Mesenchymal stem cell (in vitro differentiated cells and primary cell): ENCODE data around the gene ACAP1.

Source experiments
- DNase-seq: peaks from one replicate; pipeline ENCODE4 v3.0.0-alpha.2; 2013
- H2AFZ ChIP-seq: one replicate; pipeline ENCODE4 v1.6.1; 2013; ENCODE audit warnings: low read depth, mild to moderate bottlenecking, control low read depth, inconsistent platforms, low read length, moderate library complexity
- H2AK5ac ChIP-seq: 2 replicates; pipeline ENCODE4 v1.6.1; 2013; ENCODE audit warnings: low read length, moderate library complexity, mild to moderate bottlenecking, inconsistent platforms; ENCODE audit not compliant: severe bottlenecking
- H2BK120ac ChIP-seq: one replicate; pipeline ENCODE4 v1.6.1; 2013; ENCODE audit warnings: low read depth, mild to moderate bottlenecking, inconsistent platforms, low read length, moderate library complexity
- H2BK12ac ChIP-seq, 2 experiments: one replicate each; pipeline ENCODE4 v1.6.1; 2013; ENCODE audit warnings: inconsistent platforms in 2 of 2, low read length in 2 of 2, mild to moderate bottlenecking in 2 of 2, moderate library complexity in 2 of 2, control low read depth in 1 of 2
- H2BK15ac ChIP-seq: one replicate; pipeline ENCODE4 v1.6.1; 2013; ENCODE audit warnings: mild to moderate bottlenecking, low read depth, inconsistent platforms; ENCODE audit not compliant: poor library complexity, severe bottlenecking
- H2BK5ac ChIP-seq: 2 replicates; pipeline ENCODE4 v1.6.1; 2013; ENCODE audit warnings: low read depth, mild to moderate bottlenecking, low read length, control low read depth, inconsistent platforms; ENCODE audit not compliant: poor library complexity, severe bottlenecking
- H3K14ac ChIP-seq, 2 experiments: one replicate each; pipeline ENCODE4 v1.6.1; 2013; ENCODE audit warnings: inconsistent platforms in 2 of 2, low read length in 2 of 2, control low read depth in 1 of 2, mild to moderate bottlenecking in 1 of 2, moderate library complexity in 1 of 2
- H3K18ac ChIP-seq, 2 experiments: one replicate each; pipeline ENCODE4 v1.6.1; 2013; ENCODE audit warnings: inconsistent platforms in 2 of 2, low read length in 2 of 2, control low read depth in 1 of 2, low read depth in 1 of 2, mild to moderate bottlenecking in 1 of 2
- H3K23ac ChIP-seq, 2 experiments: one replicate each; pipeline ENCODE4 v1.6.1; 2013; ENCODE audit warnings: inconsistent platforms in 2 of 2, low read length in 2 of 2, mild to moderate bottlenecking in 2 of 2, moderate library complexity in 2 of 2, control low read depth in 1 of 2
- H3K27ac ChIP-seq: 2 replicates; pipeline ENCODE4 v1.5.1; 2013; ENCODE audit warnings: mild to moderate bottlenecking, moderate library complexity, low read length, control low read depth, inconsistent platforms; ENCODE audit not compliant: poor library complexity, severe bottlenecking
- H3K27me3 ChIP-seq, 2 experiments: 2 replicates each; pipeline versions ENCODE4 v1.6.1 to v1.7.0; 2013; ENCODE audit warnings: low read length in 2 of 2, mild to moderate bottlenecking in 2 of 2, moderate library complexity in 2 of 2, control low read depth in 1 of 2, inconsistent platforms in 1 of 2; ENCODE audit not compliant: control insufficient read depth in 1 of 2, insufficient read depth in 1 of 2
- H3K36me3 ChIP-seq, 2 experiments: 2 replicates each; pipeline versions ENCODE4 v1.6.1 to v1.7.0; 2013; ENCODE audit warnings: low read length in 2 of 2, control low read depth in 1 of 2, inconsistent platforms in 1 of 2, low read depth in 1 of 2, mild to moderate bottlenecking in 1 of 2; ENCODE audit not compliant: insufficient read depth in 2 of 2, control insufficient read depth in 1 of 2
- H3K4ac ChIP-seq, 2 experiments: one replicate each; pipeline ENCODE4 v1.6.1; 2013; ENCODE audit warnings: inconsistent platforms in 2 of 2, low read length in 2 of 2, mild to moderate bottlenecking in 2 of 2, moderate library complexity in 2 of 2, control low read depth in 1 of 2, low read depth in 1 of 2
- H3K4me1 ChIP-seq: 2 replicates; pipeline ENCODE4 v1.6.1; 2013; ENCODE audit warnings: low read depth, low read length, control low read depth; ENCODE audit not compliant: control insufficient read depth, insufficient read depth
- H3K4me2 ChIP-seq: 2 replicates; pipeline ENCODE4 v1.6.1; 2013; ENCODE audit warnings: low read length, mild to moderate bottlenecking, inconsistent platforms; ENCODE audit not compliant: poor library complexity, severe bottlenecking
- H3K4me3 ChIP-seq, 2 experiments: 2 replicates each; pipeline versions ENCODE4 v1.5.1 to v1.7.0; 2013; ENCODE audit warnings: low read length in 2 of 2, mild to moderate bottlenecking in 2 of 2, control low read depth in 1 of 2, low read depth in 1 of 2; ENCODE audit not compliant: insufficient read depth in 1 of 2
- H3K79me1 ChIP-seq: replicated peaks from 2 replicates; pipeline ENCODE4 v1.6.1; 2013; ENCODE audit warnings: mild to moderate bottlenecking, control low read depth, low read length, inconsistent platforms; ENCODE audit not compliant: poor library complexity, severe bottlenecking
- H3K9ac ChIP-seq: 2 replicates; pipeline ENCODE4 v1.7.0; 2013; ENCODE audit warnings: mild to moderate bottlenecking, low read length, moderate library complexity
- H3K9me3 ChIP-seq: 2 replicates; pipeline ENCODE4 v1.7.0; 2013; ENCODE audit warnings: mild to moderate bottlenecking, low read length; ENCODE audit not compliant: control insufficient read depth
- H4K8ac ChIP-seq: one replicate; pipeline ENCODE4 v1.6.1; 2013; ENCODE audit warnings: inconsistent platforms, mild to moderate bottlenecking, low read length, moderate library complexity
- H4K91ac ChIP-seq: one replicate; pipeline ENCODE4 v1.6.1; 2013; ENCODE audit warnings: mild to moderate bottlenecking, low read length, inconsistent platforms
- WGBS: methylation state at CpG from one replicate; pipeline ENCODE4 v1.1.7; 2013; ENCODE audit warnings: mixed read lengths; 5-methylcytosine and 5-hydroxymethylcytosine counted together

ACAP1 gene

GRCh38 chr17:7290685-7291084 lies 45.6 kb upstream of the ACAP1 start:
- no peaks in the 10 kb centered on the region for H3K9me3 ChIP-seq
- no peaks in the 10 kb centered on the region for H3K79me1 ChIP-seq
- H2BK120ac ChIP-seq = no peak overlapping the region
- peaks cover 81 to 90% of the 10 kb centered on the region in 2 experiments for H3K27me3 ChIP-seq
- no peak overlapping the region for H3K4me2 ChIP-seq
- DNase-seq = no peak
- no peak overlapping the region for H3K4me3 ChIP-seq
- H3K36me3 ChIP-seq = no peaks in the 10 kb centered on the region
- H3K4me1 ChIP-seq = peaks cover 13% of the 10 kb centered on the region
- WGBS = 74% methylated on average over 11 of the region's 11 CpGs
- H2BK15ac ChIP-seq = no peak overlapping the region
- H4K91ac ChIP-seq = no peak overlapping the region
- H3K14ac ChIP-seq = no peak overlapping the region
- H2BK12ac ChIP-seq = no peak overlapping the region
- no peak overlapping the region for H3K23ac ChIP-seq
- H3K9ac ChIP-seq = no peak overlapping the region
- H2AK5ac ChIP-seq = no peak overlapping the region
- H2AFZ ChIP-seq = no peak overlapping the region
- no peak overlapping the region for H3K27ac ChIP-seq
- no peak overlapping the region for H4K8ac ChIP-seq
- H3K18ac ChIP-seq = no peak overlapping the region
- no peak overlapping the region for H2BK5ac ChIP-seq
- H3K4ac ChIP-seq = no peak overlapping the region

- peak overlapping the region; percentile 14 for H4K8ac ChIP-seq
- no peak overlapping the region for H3K23ac ChIP-seq
- H3K79me1 ChIP-seq = no peaks in the 10 kb centered on the region
- H3K4me2 ChIP-seq = no peak overlapping the region
- H3K36me3 ChIP-seq = no peaks in the 10 kb centered on the region
- H3K27ac ChIP-seq = no peak overlapping the region
- no peak overlapping the region for H3K14ac ChIP-seq
- no peak overlapping the region for H3K9ac ChIP-seq
- H2AK5ac ChIP-seq = no peak overlapping the region
- H3K4ac ChIP-seq = no peak overlapping the region
- no peak overlapping the region for H3K18ac ChIP-seq
- no peak for DNase-seq
- no peak overlapping the region for H2BK12ac ChIP-seq
- no peak overlapping the region for H2BK5ac ChIP-seq
- 100% methylated on average over 2 of the region's 2 CpGs for WGBS
- no peak overlapping the region for H2AFZ ChIP-seq
- no peak overlapping the region for H3K4me3 ChIP-seq
- H2BK120ac ChIP-seq = no peak overlapping the region
- peaks cover 74 to 81% of the 10 kb centered on the region in 2 experiments for H3K27me3 ChIP-seq
- H3K9me3 ChIP-seq = no peaks in the 10 kb centered on the region
- H2BK15ac ChIP-seq = no peak overlapping the region
- no peak overlapping the region for H4K91ac ChIP-seq
- H3K4me1 ChIP-seq = peaks cover 18% of the 10 kb centered on the region
Measured at GRCh38 chr17:7292194-7292593, 44.1 kb upstream of the ACAP1 start.

DNA sequence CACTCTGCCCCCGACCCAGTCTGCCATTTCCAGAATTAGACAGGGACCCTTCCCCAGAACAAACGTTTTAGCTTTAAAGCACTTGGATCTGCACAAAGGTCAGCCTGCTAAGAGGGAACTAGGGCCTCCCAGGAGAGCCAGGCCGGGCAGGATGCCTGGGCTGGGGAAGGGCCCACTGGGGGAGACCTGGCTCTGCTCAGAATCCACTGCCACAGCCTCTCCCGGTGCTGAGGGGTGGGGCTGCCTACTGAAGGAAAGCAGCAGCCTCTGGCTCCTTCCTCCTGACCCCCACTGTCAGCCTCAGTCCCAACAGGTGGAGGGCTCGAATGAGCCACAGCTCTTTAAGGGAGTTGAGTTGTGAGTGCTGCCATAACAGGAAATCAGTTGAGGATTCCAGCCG lies 43.6 kb upstream of the ACAP1 start:
- no peaks in the 10 kb centered on the region for H3K79me1 ChIP-seq
- H3K9me3 ChIP-seq = no peaks in the 10 kb centered on the region
- no peak overlapping the region for H3K9ac ChIP-seq
- H2BK15ac ChIP-seq = no peak overlapping the region
- H2BK5ac ChIP-seq = no peak overlapping the region
- H3K14ac ChIP-seq = no peak overlapping the region
- 58% methylated on average over 5 of the region's 6 CpGs for WGBS
- no peak overlapping the region for H2BK120ac ChIP-seq
- no peak overlapping the region for H4K91ac ChIP-seq
- H3K27ac ChIP-seq = no peak overlapping the region
- H3K4me1 ChIP-seq = peaks cover 18% of the 10 kb centered on the region
- no peak overlapping the region for H2AK5ac ChIP-seq
- no peak overlapping the region for H3K4ac ChIP-seq
- DNase-seq = no peak
- H3K18ac ChIP-seq = no peak overlapping the region
- H4K8ac ChIP-seq = no peak overlapping the region
- peaks cover 70 to 76% of the 10 kb centered on the region in 2 experiments for H3K27me3 ChIP-seq
- H3K4me2 ChIP-seq = no peak overlapping the region
- H2BK12ac ChIP-seq = no peak overlapping the region
- no peaks in the 10 kb centered on the region for H3K36me3 ChIP-seq
- H3K23ac ChIP-seq = no peak overlapping the region
- H3K4me3 ChIP-seq = no peak overlapping the region
- H2AFZ ChIP-seq = no peak overlapping the region

GRCh38 chr17:7293159-7293558 lies 43.2 kb upstream of the ACAP1 start:
- no peaks in the 10 kb centered on the region for H3K9me3 ChIP-seq
- H3K27ac ChIP-seq = no peak overlapping the region
- no peak overlapping the region for H3K14ac ChIP-seq
- peaks cover 18% of the 10 kb centered on the region for H3K4me1 ChIP-seq
- H3K23ac ChIP-seq = no peak overlapping the region
- H3K27me3 ChIP-seq = peaks cover 66 to 71% of the 10 kb centered on the region in 2 experiments
- no peak overlapping the region for H2BK5ac ChIP-seq
- H3K4me2 ChIP-seq = no peak overlapping the region
- DNase-seq = no peak
- no peak overlapping the region for H2BK12ac ChIP-seq
- H3K79me1 ChIP-seq = no peaks in the 10 kb centered on the region
- no peak overlapping the region for H3K9ac ChIP-seq
- H3K18ac ChIP-seq = no peak overlapping the region
- no peak overlapping the region for H2AFZ ChIP-seq
- no peak overlapping the region for H2BK15ac ChIP-seq
- H3K4ac ChIP-seq = no peak overlapping the region
- no peaks in the 10 kb centered on the region for H3K36me3 ChIP-seq
- H4K8ac ChIP-seq = no peak overlapping the region
- WGBS = 95% methylated on average over 7 of the region's 11 CpGs
- H2AK5ac ChIP-seq = no peak overlapping the region
- no peak overlapping the region for H4K91ac ChIP-seq
- H3K4me3 ChIP-seq = no peak overlapping the region
- H2BK120ac ChIP-seq = no peak overlapping the region
